GM21619 (cell line): ENCODE results near the gene SRP14.
"Not testable (repeated sequence)": the region's sequence is repeated elsewhere in the genome, so short reads cannot be mapped to it uniquely, and the experiment has no call there.

Experiments used
- ATAC-seq: cut with Tn5 transposase; IDR thresholded peaks from one replicate; pipeline ENCODE4 v1.9.1; 2021; ENCODE audit not compliant: unreplicated experiment

SRP14 gene

DNA sequence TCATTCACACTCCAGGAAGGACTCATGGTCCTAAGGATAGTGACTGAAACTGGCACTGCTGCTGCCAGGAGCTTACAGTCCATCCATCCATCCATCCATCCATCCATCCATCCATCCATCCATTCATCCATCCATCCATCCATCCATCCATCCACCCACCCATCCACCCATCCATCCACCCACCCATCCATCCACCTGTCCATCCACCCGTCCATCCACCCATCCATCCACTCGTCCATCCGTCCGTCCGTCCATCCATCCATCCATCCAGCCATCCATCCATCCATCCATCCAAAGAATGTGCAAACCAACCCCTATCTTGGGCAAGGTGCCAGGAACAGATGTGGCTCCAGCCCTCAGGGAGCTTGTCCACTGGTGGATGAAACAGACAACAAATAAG lies 46.0 kb downstream of the SRP14 start:
- not testable (repeated sequence) for ATAC-seq

DNA sequence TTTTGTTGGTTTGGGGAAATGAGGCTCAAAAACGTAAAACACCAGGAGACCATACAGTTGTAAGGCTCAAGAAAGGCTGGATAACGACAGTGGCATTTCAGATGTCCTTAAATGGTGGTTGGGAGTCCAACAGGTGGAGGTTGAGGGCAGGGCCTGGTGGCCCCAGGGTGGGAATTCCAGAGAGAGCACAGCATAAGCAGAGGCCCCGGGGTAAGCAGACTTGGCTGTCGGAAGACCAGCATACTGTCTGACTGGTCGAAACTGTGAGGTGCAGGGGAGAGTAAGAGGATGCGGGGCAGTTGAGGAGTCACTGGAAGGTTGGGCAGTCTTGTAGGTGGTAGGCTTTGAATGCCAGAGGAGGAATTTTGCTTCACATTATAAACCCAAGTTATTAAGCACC lies 48.3 kb downstream of the SRP14 start:
- no peak for ATAC-seq

DNA sequence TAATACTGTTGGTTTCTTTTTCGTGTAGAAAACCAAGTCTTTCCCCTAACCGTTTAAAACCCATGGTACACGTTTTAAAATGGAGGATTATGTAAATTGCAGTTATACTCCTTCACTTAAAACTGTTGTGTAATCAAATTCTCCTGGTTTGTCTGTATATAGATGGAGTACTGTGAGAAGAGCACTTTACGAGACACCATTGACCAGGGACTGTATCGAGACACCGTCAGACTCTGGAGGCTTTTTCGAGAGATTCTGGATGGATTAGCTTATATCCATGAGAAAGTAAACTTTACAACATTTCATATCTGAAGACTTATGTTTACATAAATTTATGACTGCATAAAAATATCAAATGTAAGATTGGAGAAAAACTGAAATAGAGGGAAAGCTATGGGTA lies 51.2 kb downstream of the SRP14 start:
- no peak for ATAC-seq
